ENCODE data around the gene CLK3. TPM values are rescaled to one million over a fixed set of nuclear protein-coding genes. Genes with fewer than 3 reads are reported as not detected.

Gene CLK3
- polyA plus RNA-seq, 1 of the 3 experiments (the other 2 are of a cell fraction): 67.7 TPM

GRCh38 chr15:74612677-74613076 is 3.0 kb upstream of the CLK3 start:
- peaks cover 0 to 47% of the 10 kb centered on the region in 2 experiments; a peak in 2 of 4 replicates for H3K4me1 ChIP-seq (ENCODE audit: control insufficient read depth in 1 of 2, insufficient read depth in 2 of 2, low read depth in 1 of 2, low read length in 1 of 2)
- H3K9me2 ChIP-seq: no peaks in the 10 kb centered on the region
- no peak for DNase-seq
- WGBS (ENCODE audit: low lambda C conversion rate): 58% methylated on average over 2 of the region's 2 CpGs
- TF ChIP-seq MEF2A (IDR thresholded peaks at IDR 0.05; ENCODE audit: borderline replicate concordance, low read depth) (no peak), RCOR1 (IDR thresholded peaks at IDR 0.05; ENCODE audit: low read length) (no peak), FOSL2 (IDR thresholded peaks at IDR 0.05; ENCODE audit: borderline replicate concordance, low read depth) (no peak), FOXM1 (IDR thresholded peaks at IDR 0.05; ENCODE audit: low read depth) (no peak), MAX (IDR thresholded peaks at IDR 0.05; ENCODE audit: low read depth) (no peak), POLR2AphosphoS5 (IDR thresholded peaks at IDR 0.05; ENCODE audit: low read depth, low read length) (no peak), EP300 (IDR thresholded peaks at IDR 0.05; ENCODE audit: borderline replicate concordance in 1 of 2, low read depth in 1 of 2, low read length in 1 of 2) (no peak), GABPA (IDR thresholded peaks at IDR 0.05; ENCODE audit: low read depth) (no peak), MXI1 (IDR thresholded peaks at IDR 0.05; ENCODE audit: low read depth, low read length) (no peak), TAF1 (IDR thresholded peaks at IDR 0.05; ENCODE audit: borderline replicate concordance, low read depth, low read length) (no peak), NRF1 (IDR thresholded peaks at IDR 0.05; ENCODE audit: low read depth, low read length) (no peak), REST (IDR thresholded peaks at IDR 0.05; ENCODE audit: low read depth, low read length) (no peak), FOXJ3 (CRISPR knock-in tag; IDR thresholded peaks at IDR 0.05) (no peak), TEAD4 (IDR thresholded peaks at IDR 0.05; ENCODE audit: borderline replicate concordance, insufficient read depth) (no peak), ZBTB33 (IDR thresholded peaks at IDR 0.05; ENCODE audit: borderline replicate concordance, low read depth) (no peak)
- TF ChIP-seq, protein P1, sequence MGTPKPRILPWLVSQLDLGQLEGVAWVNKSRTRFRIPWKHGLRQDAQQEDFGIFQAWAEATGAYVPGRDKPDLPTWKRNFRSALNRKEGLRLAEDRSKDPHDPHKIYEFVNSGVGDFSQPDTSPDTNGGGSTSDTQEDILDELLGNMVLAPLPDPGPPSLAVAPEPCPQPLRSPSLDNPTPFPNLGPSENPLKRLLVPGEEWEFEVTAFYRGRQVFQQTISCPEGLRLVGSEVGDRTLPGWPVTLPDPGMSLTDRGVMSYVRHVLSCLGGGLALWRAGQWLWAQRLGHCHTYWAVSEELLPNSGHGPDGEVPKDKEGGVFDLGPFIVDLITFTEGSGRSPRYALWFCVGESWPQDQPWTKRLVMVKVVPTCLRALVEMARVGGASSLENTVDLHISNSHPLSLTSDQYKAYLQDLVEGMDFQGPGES (IDR thresholded peaks at IDR 0.05; ENCODE audit: low read depth, low read length): no peak
- ChIA-PET POLR2A (interaction anchor here (0.6 to 3.7 kb wide), 4 partner anchors 13 to 233 kb away, joined by 3 to 23 read pairs (median 4); no protein-coding TSS in a partner anchor), CTCF (interaction anchor here (1.0 to 39.4 kb wide), 7 partner anchors 9 to 160 kb away, joined by 3 to 1109 read pairs (median 4); partner anchors contain the start of gene CSK)
- H2AFZ ChIP-seq (ENCODE audit: low read depth): no peak overlapping the region
- H3K4me2 ChIP-seq: no peak overlapping the region
- H3K27ac ChIP-seq (ENCODE audit: low read depth in 2 of 2, low read length in 1 of 2): no peak overlapping the region
- H3K9ac ChIP-seq: no peak overlapping the region
- H3K27me3 ChIP-seq (ENCODE audit: insufficient read depth): no peaks in the 10 kb centered on the region
- H3K36me3 ChIP-seq (replicated peaks in 1 of 2; ENCODE audit: control insufficient read depth in 1 of 2, insufficient read depth in 2 of 2, low read length in 1 of 2): no peaks in the 10 kb centered on the region
- H4K20me1 ChIP-seq (ENCODE audit: insufficient read depth): peaks cover 17% of the 10 kb centered on the region
- peaks cover 11% of the 10 kb centered on the region for H3F3A ChIP-seq (replicated peaks; ENCODE audit: insufficient read depth)
- H3K79me2 ChIP-seq (ENCODE audit: insufficient read depth): peaks cover 30% of the 10 kb centered on the region
- H3K4me3 ChIP-seq (ENCODE audit: low read depth in 2 of 2, low read length in 1 of 2): no peak overlapping the region
- H3K9me3 ChIP-seq: no peaks in the 10 kb centered on the region

All from SK-N-SH (cell line).